Measurements from ENCODE around the gene SELENOT. TPM values are rescaled to one million over a fixed set of nuclear protein-coding genes. Genes with fewer than 3 reads are reported as not detected.

SELENOT gene
- total and polyA plus RNA-seq, 2 of the 8 experiments (the other 6 are each of a cell fraction or from before 2014, with no cell fraction given) = 79.0 to 290 TPM

- TF ChIP-seq CEBPB (IDR thresholded peaks at IDR 0.05; ENCODE audit: low read depth, low read length) (no peak), CBX8 (IDR thresholded peaks at IDR 0.05; ENCODE audit: borderline replicate concordance, low read depth, low read length) (no peak), SIX5 (IDR thresholded peaks at IDR 0.05; ENCODE audit: low read depth, low read length) (no peak), EGR1 (IDR thresholded peaks at IDR 0.05; ENCODE audit: borderline replicate concordance, low read depth, low read length) (no peak), EP300 (IDR thresholded peaks at IDR 0.05; ENCODE audit: borderline replicate concordance in 1 of 2, low read depth in 2 of 2, low read length in 2 of 2) (no peak)
These were observed 35.8 kb upstream of the SELENOT start (continued) for GRCh38 chr3:150567328-150567727.
